H9 (cell line): ENCODE data around the gene KRTAP6-1. TPM values are rescaled to one million over a fixed set of nuclear protein-coding genes. Genes with fewer than 3 reads are reported as not detected.

Source experiments
- DNase-seq: peaks from one replicate; pipeline ENCODE4 v3.0.0-alpha.2; 2017
- H2AFZ ChIP-seq: one replicate; pipeline ENCODE4 v1.6.1; 2013; ENCODE audit warnings: mild to moderate bottlenecking, low read length, control low read depth, moderate library complexity
- H2AK5ac ChIP-seq: 2 replicates; pipeline ENCODE4 v1.6.1; 2013; ENCODE audit warnings: low read length, control low read depth, mixed read lengths; ENCODE audit not compliant: insufficient read length
- H2BK120ac ChIP-seq: one replicate; pipeline ENCODE4 v1.6.1; 2013; ENCODE audit warnings: low read depth, mild to moderate bottlenecking, low read length, control low read depth, inconsistent platforms; ENCODE audit not compliant: poor library complexity, severe bottlenecking
- H2BK12ac ChIP-seq: 2 replicates; pipeline ENCODE4 v1.6.1; 2013; ENCODE audit warnings: low read length, control low read depth, mixed read lengths, low read depth; ENCODE audit not compliant: insufficient read length
- H2BK15ac ChIP-seq: 2 replicates; pipeline ENCODE4 v1.6.1; 2013; ENCODE audit warnings: low read depth, low read length, control low read depth
- H2BK20ac ChIP-seq: one replicate; pipeline ENCODE4 v1.6.1; 2013; ENCODE audit warnings: low read depth, mild to moderate bottlenecking, low read length, control low read depth, inconsistent platforms; ENCODE audit not compliant: poor library complexity, severe bottlenecking
- H2BK5ac ChIP-seq: 2 replicates; pipeline ENCODE4 v1.6.1; 2013; ENCODE audit warnings: low read length, control low read depth, mixed read lengths; ENCODE audit not compliant: insufficient read length
- H3K14ac ChIP-seq: 2 replicates; pipeline ENCODE4 v1.6.1; 2013; ENCODE audit warnings: low read length, control low read depth; ENCODE audit not compliant: insufficient read depth
- H3K18ac ChIP-seq: 2 replicates; pipeline ENCODE4 v1.6.1; 2013; ENCODE audit warnings: low read depth, mild to moderate bottlenecking, mixed read lengths, low read length, control low read depth; ENCODE audit not compliant: insufficient read length
- H3K23ac ChIP-seq: 2 replicates; pipeline ENCODE4 v1.6.1; 2013; ENCODE audit warnings: low read length, control low read depth, mixed read lengths, low read depth; ENCODE audit not compliant: insufficient read length
- H3K23me2 ChIP-seq: 2 replicates; pipeline ENCODE4 v1.6.1; 2013; ENCODE audit warnings: low read depth, mild to moderate bottlenecking, mixed read lengths, low read length, control low read depth; ENCODE audit not compliant: insufficient read length, poor library complexity, severe bottlenecking
- H3K27ac ChIP-seq: 2 replicates; pipeline ENCODE4 v1.5.1; 2013; ENCODE audit warnings: low read length, control low read depth, mixed read lengths, low read depth; ENCODE audit not compliant: insufficient read length
- H3K27me3 ChIP-seq: 2 replicates; pipeline ENCODE4 v1.6.1; 2013; ENCODE audit warnings: low read length, control low read depth, inconsistent platforms; ENCODE audit not compliant: insufficient read depth
- H3K4ac ChIP-seq: 2 replicates; pipeline ENCODE4 v1.6.1; 2013; ENCODE audit warnings: low read depth, mild to moderate bottlenecking, control low read depth, inconsistent platforms, low read length, moderate library complexity
- H3K4me1 ChIP-seq: 2 replicates; pipeline ENCODE4 v1.6.1; 2013; ENCODE audit warnings: low read length, control low read depth, inconsistent platforms; ENCODE audit not compliant: insufficient read depth
- H3K4me2 ChIP-seq: 2 replicates; pipeline ENCODE4 v1.6.1; 2013; ENCODE audit warnings: low read length, control low read depth, mixed read lengths; ENCODE audit not compliant: insufficient read length, insufficient read depth
- H3K56ac ChIP-seq: 2 replicates; pipeline ENCODE4 v1.6.1; 2013; ENCODE audit warnings: low read depth, mild to moderate bottlenecking, mixed read lengths, low read length, control low read depth; ENCODE audit not compliant: insufficient read length
- H3K79me1 ChIP-seq: 2 replicates; pipeline ENCODE4 v1.6.1; 2013; ENCODE audit warnings: low read depth, mild to moderate bottlenecking, moderate library complexity, low read length, control low read depth, inconsistent platforms; ENCODE audit not compliant: insufficient read depth, poor library complexity, severe bottlenecking
- H3K79me2 ChIP-seq: 2 replicates; pipeline ENCODE4 v1.6.1; 2013; ENCODE audit warnings: low read length, control low read depth, inconsistent platforms; ENCODE audit not compliant: insufficient read depth
- H3K9ac ChIP-seq: 2 replicates; pipeline ENCODE4 v1.6.1; 2013; ENCODE audit warnings: low read length, control low read depth, mixed read lengths; ENCODE audit not compliant: insufficient read length; ENCODE audit errors: extremely low read depth
- H3K9me3 ChIP-seq: one replicate; pipeline ENCODE4 v1.6.1; 2013; ENCODE audit warnings: low read depth, low read length, inconsistent platforms; ENCODE audit not compliant: control insufficient read depth
- H3T11ph ChIP-seq: one replicate; pipeline ENCODE4 v1.6.1; 2013; ENCODE audit warnings: mild to moderate bottlenecking, low read length, control low read depth, inconsistent platforms
- H4K20me1 ChIP-seq: one replicate; pipeline ENCODE4 v1.6.1; 2013; ENCODE audit not compliant: control insufficient read depth, insufficient read length, insufficient read depth
- H4K5ac ChIP-seq: 2 replicates; pipeline ENCODE4 v1.6.1; 2013; ENCODE audit warnings: low read depth, mild to moderate bottlenecking, mixed read lengths, low read length, control low read depth; ENCODE audit not compliant: insufficient read length
- H4K8ac ChIP-seq: replicated peaks from 2 replicates; pipeline ENCODE4 v1.6.1; 2013; ENCODE audit warnings: low read length, control low read depth, mixed read lengths, low read depth; ENCODE audit not compliant: insufficient read length
- H4K91ac ChIP-seq: 2 replicates; pipeline ENCODE4 v1.6.1; 2013; ENCODE audit warnings: low read depth, mild to moderate bottlenecking, moderate library complexity, mixed read lengths, low read length, control low read depth; ENCODE audit not compliant: insufficient read length
- H3K27ac Mint-ChIP-seq, 3 experiments: 2 replicates in 2 of 3; 3 replicates in 1 of 3; pipeline ENCODE4 v1.8.0; 2020 to 2021; ENCODE audit warnings: mixed read lengths in 3 of 3, mild to moderate bottlenecking in 1 of 3, moderate library complexity in 1 of 3
- H3K27me3 Mint-ChIP-seq: 2 replicates; pipeline ENCODE4 v1.8.0; 2021; ENCODE audit warnings: low read depth, mild to moderate bottlenecking, moderate library complexity, mixed read lengths
- H3K36me3 Mint-ChIP-seq, 3 experiments: 2 replicates in 2 of 3; 3 replicates in 1 of 3; pipeline ENCODE4 v1.8.0; 2020 to 2021; ENCODE audit warnings: low read depth in 3 of 3, mixed read lengths in 3 of 3; ENCODE audit not compliant: insufficient read depth in 1 of 3
- H3K4me1 Mint-ChIP-seq, 2 experiments: 2 replicates each; pipeline ENCODE4 v1.8.0; 2020; ENCODE audit warnings: mixed read lengths in 2 of 2
- H3K4me3 Mint-ChIP-seq, 2 experiments: 2 replicates in 1 of 2; 3 replicates in 1 of 2; pipeline ENCODE4 v1.8.0; 2020 to 2021; ENCODE audit warnings: mild to moderate bottlenecking in 2 of 2, mixed read lengths in 2 of 2, moderate library complexity in 1 of 2
- H3K9me3 Mint-ChIP-seq, 2 experiments: 2 replicates in 1 of 2; 3 replicates in 1 of 2; pipeline ENCODE4 v1.8.0; 2020; ENCODE audit warnings: mild to moderate bottlenecking in 2 of 2, mixed read lengths in 2 of 2, moderate library complexity in 1 of 2
- WGBS: extraction: QIAGEN DNeasy Blood & Tissue Kit; methylation state at CpG from one replicate; pipeline ENCODE4 v1.1.7; 2013; ENCODE audit warnings: missing lambda C conversion rate, low lambda C conversion rate, mixed read lengths; ENCODE audit not compliant: insufficient read length; ENCODE audit errors: extremely low coverage; 5-methylcytosine and 5-hydroxymethylcytosine counted together
- total RNA-seq: library from RNA; stranded (reverse); gene quantifications from 2 replicates; pipeline ENCODE4 v1.2.1, GENCODE V29; 2021
- TF ChIP-seq, protein P1 (sequence below): fragments of 200-600 bp; sonication (generic); conservative IDR thresholded peaks from 3 replicates; pipeline ENCODE4 v1.8.0; 2021; ENCODE audit warnings: antibody characterized with exemption, mild to moderate bottlenecking

The KRTAP6-1 gene
- total RNA-seq, 1 experiment from 2014 or later, result not detected

DNA sequence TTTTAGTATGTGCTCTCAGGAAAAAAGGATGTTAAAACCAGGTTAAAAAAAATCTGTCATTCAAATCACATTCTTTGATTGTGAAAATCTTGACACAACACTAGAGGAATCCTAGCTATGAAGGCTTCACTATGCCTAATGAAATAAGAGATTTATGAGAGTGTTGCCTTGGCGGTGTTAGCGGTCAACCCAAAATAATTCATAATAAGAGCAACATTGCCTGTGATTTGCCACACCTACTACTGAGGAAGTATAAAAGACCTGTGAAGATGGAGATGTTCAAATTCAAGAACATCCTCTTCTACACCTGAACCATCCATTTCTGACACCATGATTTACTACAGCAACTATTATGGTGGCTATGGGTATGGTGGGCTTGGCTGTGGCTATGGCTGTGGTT is 2.4 kb upstream of the KRTAP6-1 start, which contains the start of gene KRTAP20-1:
KRTAP20-1 (plus strand) TSS at position 301 of the 400 bp plus-strand sequence; CDS start at position 331, 30 bp downstream.
- Histone ChIP-seq H3K18ac (no peak within 1 kb of the TSS), H2AFZ (no peak within 1 kb of the TSS), H3K27me3 (no peaks in the 10 kb centered on the region), H3K56ac (no peak within 1 kb of the TSS), H4K5ac (no peak within 1 kb of the TSS), H3K79me1 (no peaks in the 10 kb centered on the region), H2BK20ac (no peak within 1 kb of the TSS), H2BK5ac (no peak within 1 kb of the TSS), H3K79me2 (no peaks in the 10 kb centered on the region), H3K4me2 (no peak within 1 kb of the TSS), H3K4ac (no peak within 1 kb of the TSS), H3K4me1 (no peaks in the 10 kb centered on the region), H2BK12ac (no peak within 1 kb of the TSS), H3K27ac (no peak within 1 kb of the TSS), H4K20me1 (no peaks in the 10 kb centered on the region), H3K23me2 (no peaks in the 10 kb centered on the region), H2BK15ac (no peak within 1 kb of the TSS), H3K9me3 (no peaks in the 10 kb centered on the region), H2AK5ac (no peak within 1 kb of the TSS), H3K14ac (no peak within 1 kb of the TSS), H3K23ac (no peak within 1 kb of the TSS), H2BK120ac (no peak within 1 kb of the TSS), H4K8ac (no peak within 1 kb of the TSS), H3T11ph (no peak within 1 kb of the TSS), H3K9ac (no peak within 1 kb of the TSS), H4K91ac (no peak within 1 kb of the TSS)
- DNase-seq, result no peak
- H3K27ac Mint-ChIP-seq, result no peak within 1 kb of the TSS; a peak in 1 of 7 replicates
- no peaks in the 10 kb centered on the region for H3K4me1 Mint-ChIP-seq
- H3K4me3 Mint-ChIP-seq, result no peak within 1 kb of the TSS
- H3K27me3 Mint-ChIP-seq, result no peaks in the 10 kb centered on the region; the same call in none of the 2 replicates
- H3K9me3 Mint-ChIP-seq, result peaks cover 0 to 24% of the 10 kb centered on the region in 2 experiments; a peak in 3 of 5 replicates
- TF ChIP-seq, protein P1, sequence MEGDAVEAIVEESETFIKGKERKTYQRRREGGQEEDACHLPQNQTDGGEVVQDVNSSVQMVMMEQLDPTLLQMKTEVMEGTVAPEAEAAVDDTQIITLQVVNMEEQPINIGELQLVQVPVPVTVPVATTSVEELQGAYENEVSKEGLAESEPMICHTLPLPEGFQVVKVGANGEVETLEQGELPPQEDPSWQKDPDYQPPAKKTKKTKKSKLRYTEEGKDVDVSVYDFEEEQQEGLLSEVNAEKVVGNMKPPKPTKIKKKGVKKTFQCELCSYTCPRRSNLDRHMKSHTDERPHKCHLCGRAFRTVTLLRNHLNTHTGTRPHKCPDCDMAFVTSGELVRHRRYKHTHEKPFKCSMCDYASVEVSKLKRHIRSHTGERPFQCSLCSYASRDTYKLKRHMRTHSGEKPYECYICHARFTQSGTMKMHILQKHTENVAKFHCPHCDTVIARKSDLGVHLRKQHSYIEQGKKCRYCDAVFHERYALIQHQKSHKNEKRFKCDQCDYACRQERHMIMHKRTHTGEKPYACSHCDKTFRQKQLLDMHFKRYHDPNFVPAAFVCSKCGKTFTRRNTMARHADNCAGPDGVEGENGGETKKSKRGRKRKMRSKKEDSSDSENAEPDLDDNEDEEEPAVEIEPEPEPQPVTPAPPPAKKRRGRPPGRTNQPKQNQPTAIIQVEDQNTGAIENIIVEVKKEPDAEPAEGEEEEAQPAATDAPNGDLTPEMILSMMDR, result no peak
- WGBS, result no CpG with 5 or more reads among the region's 2 CpGs
- peaks cover 0 to 9% (median under 1%) of the 10 kb centered on the region in 3 experiments; a peak in 4 of 7 replicates for H3K36me3 Mint-ChIP-seq
